B cell (primary cell): ENCODE data around the gene FYN.

Source experiments
- EZH2 ChIP-seq: IDR thresholded peaks from 2 replicates; pipeline ENCODE4 v1.6.1; 2012; ENCODE audit warnings: borderline replicate concordance, low read depth, mild to moderate bottlenecking, moderate library complexity, low read length; ENCODE audit not compliant: insufficient read depth, poor library complexity, severe bottlenecking
- TF ChIP-seq, protein P1 (sequence below): fragments of 200-600 bp; IDR thresholded peaks from one replicate; pipeline ENCODE4 v1.8.0; 2022; ENCODE audit warnings: antibody characterized with exemption, mild to moderate bottlenecking

DNA sequence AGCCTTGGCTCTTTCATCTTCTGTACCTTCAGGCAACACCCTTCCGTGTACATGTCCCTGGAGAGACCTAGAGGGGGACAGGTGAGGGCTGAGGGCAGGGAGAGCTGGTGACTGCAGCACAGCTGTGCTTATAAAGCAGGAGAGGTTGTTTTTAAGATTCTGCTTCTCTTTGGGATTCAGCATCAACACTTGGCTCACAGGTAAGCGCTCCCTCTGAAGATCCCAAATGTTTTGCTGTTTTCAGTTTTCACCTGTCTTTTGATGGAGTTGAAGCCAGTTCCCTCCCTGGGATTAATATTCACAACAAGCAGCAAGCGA lies 248.2 kb downstream of the FYN start:
- TF ChIP-seq, protein P1, sequence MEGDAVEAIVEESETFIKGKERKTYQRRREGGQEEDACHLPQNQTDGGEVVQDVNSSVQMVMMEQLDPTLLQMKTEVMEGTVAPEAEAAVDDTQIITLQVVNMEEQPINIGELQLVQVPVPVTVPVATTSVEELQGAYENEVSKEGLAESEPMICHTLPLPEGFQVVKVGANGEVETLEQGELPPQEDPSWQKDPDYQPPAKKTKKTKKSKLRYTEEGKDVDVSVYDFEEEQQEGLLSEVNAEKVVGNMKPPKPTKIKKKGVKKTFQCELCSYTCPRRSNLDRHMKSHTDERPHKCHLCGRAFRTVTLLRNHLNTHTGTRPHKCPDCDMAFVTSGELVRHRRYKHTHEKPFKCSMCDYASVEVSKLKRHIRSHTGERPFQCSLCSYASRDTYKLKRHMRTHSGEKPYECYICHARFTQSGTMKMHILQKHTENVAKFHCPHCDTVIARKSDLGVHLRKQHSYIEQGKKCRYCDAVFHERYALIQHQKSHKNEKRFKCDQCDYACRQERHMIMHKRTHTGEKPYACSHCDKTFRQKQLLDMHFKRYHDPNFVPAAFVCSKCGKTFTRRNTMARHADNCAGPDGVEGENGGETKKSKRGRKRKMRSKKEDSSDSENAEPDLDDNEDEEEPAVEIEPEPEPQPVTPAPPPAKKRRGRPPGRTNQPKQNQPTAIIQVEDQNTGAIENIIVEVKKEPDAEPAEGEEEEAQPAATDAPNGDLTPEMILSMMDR: no peak
- TF ChIP-seq EZH2: no peak
